ENCODE results near the gene SPAG5. TPM values are rescaled to one million over a fixed set of nuclear protein-coding genes. Genes with fewer than 3 reads are reported as not detected.
A peak's percentile ranks its signal among the peaks of the same experiment; 100 is the strongest.

The SPAG5 gene
- total and polyA plus RNA-seq, 2 experiments from 2014 or later = 99.6 to 104 TPM

GRCh38 chr17:28612936-28613872 is 14.4 kb upstream of the SPAG5 start:
- DNase-seq (ENCODE audit: low spot score) (peak; percentile 82), ATAC-seq (peak; percentile 94)
- peaks cover 8% of the 10 kb centered on the region; the same call in 1 of the 2 replicates for H3F3A ChIP-seq (replicated peaks; ENCODE audit: low read depth)
- H3K9me2 ChIP-seq (ENCODE audit: insufficient read depth) = no peaks in the 10 kb centered on the region
- H3K4me2 ChIP-seq = no peak overlapping the region
- Mint-ChIP-seq H3K9me3 (no peaks in the 10 kb centered on the region), H3K36me3 (ENCODE audit: low read depth) (peaks cover 82% of the 10 kb centered on the region), H3K27ac (no peak overlapping the region), H3K4me3 (no peak overlapping the region), H3K4me1 (no peaks in the 10 kb centered on the region), H3K27me3 (ENCODE audit: insufficient read depth, low read depth, poor library complexity) (no peaks in the 10 kb centered on the region)
- no peak overlapping the region for H3K4me3 ChIP-seq
- H4K20me1 ChIP-seq (replicated peaks; ENCODE audit: insufficient read depth) = peaks cover 35% of the 10 kb centered on the region
- no peak overlapping the region for H2AFZ ChIP-seq
- H3K27me3 ChIP-seq (ENCODE audit: insufficient read depth) = no peaks in the 10 kb centered on the region
- H3K4me1 ChIP-seq (ENCODE audit: insufficient read depth) = no peaks in the 10 kb centered on the region
- H3K36me3 ChIP-seq (ENCODE audit: insufficient read depth) = peaks cover 48% of the 10 kb centered on the region
- no peak overlapping the region for H3K27ac ChIP-seq (ENCODE audit: low read depth)
- TF ChIP-seq STAT1 (IDR thresholded peaks at IDR 0.05; ENCODE audit: unreplicated experiment) = no peak
- TF ChIP-seq CTCF (conservative IDR thresholded peaks at IDR 0.05; ENCODE audit: low read depth in 2 of 2) = peak; percentile 74 to 76
- H3K79me2 ChIP-seq (replicated peaks; ENCODE audit: insufficient read depth) = no peaks in the 10 kb centered on the region

GRCh38 chr17:28612531-28612930 is 13.7 kb upstream of the SPAG5 start:
- H3K36me3 ChIP-seq (ENCODE audit: insufficient read depth) = peaks cover 41% of the 10 kb centered on the region

GRCh38 chr17:28610376-28610775 is 11.6 kb upstream of the SPAG5 start:
- TF ChIP-seq POLR2AphosphoS5 (IDR thresholded peaks at IDR 0.05; ENCODE audit: low read depth) = no peak
- no peak for TF ChIP-seq EZH2 (IDR thresholded peaks at IDR 0.05; ENCODE audit: low read depth, unreplicated experiment)
- TF ChIP-seq CREB1 (CRISPR knock-in tag; IDR thresholded peaks at IDR 0.05; ENCODE audit: low read depth) = no peak
- TF ChIP-seq CTCF (conservative IDR thresholded peaks at IDR 0.05; ENCODE audit: low read depth in 2 of 2) = no peak
- no peak for TF ChIP-seq REST (IDR thresholded peaks at IDR 0.05; ENCODE audit: unreplicated experiment)
- Histone ChIP-seq H3K4me2 (no peak overlapping the region), H4K20me1 (replicated peaks; ENCODE audit: insufficient read depth) (peaks cover 30% of the 10 kb centered on the region), H3F3A (replicated peaks; ENCODE audit: low read depth) (0 out of 2 replicates have a peak, but pooled peaks cover 2% of the 10 kb centered on the region), H3K36me3 (ENCODE audit: insufficient read depth) (peaks cover 19% of the 10 kb centered on the region), H3K4me1 (ENCODE audit: insufficient read depth) (no peaks in the 10 kb centered on the region), H3K9me2 (ENCODE audit: insufficient read depth) (no peaks in the 10 kb centered on the region), H3K4me3 (no peak overlapping the region), H3K27ac (ENCODE audit: low read depth) (no peak overlapping the region), H3K27me3 (ENCODE audit: insufficient read depth) (no peaks in the 10 kb centered on the region), H2AFZ (no peak overlapping the region), H3K79me2 (replicated peaks; ENCODE audit: insufficient read depth) (no peaks in the 10 kb centered on the region)
- ATAC-seq = no peak
- DNase-seq (ENCODE audit: low spot score) = no peak
- peaks cover 66% of the 10 kb centered on the region for H3K36me3 Mint-ChIP-seq (ENCODE audit: low read depth)
- no peak overlapping the region for H3K27ac Mint-ChIP-seq
- H3K9me3 Mint-ChIP-seq = no peaks in the 10 kb centered on the region
- H3K4me1 Mint-ChIP-seq = no peaks in the 10 kb centered on the region
- H3K27me3 Mint-ChIP-seq (ENCODE audit: insufficient read depth, low read depth, poor library complexity) = peaks cover 4% of the 10 kb centered on the region
- no peak overlapping the region for H3K4me3 Mint-ChIP-seq

More at GRCh38 chr17:28612531-28612930, 13.7 kb upstream of the SPAG5 start:
- Histone ChIP-seq H3K9me2 (ENCODE audit: insufficient read depth) (no peaks in the 10 kb centered on the region), H3K4me1 (ENCODE audit: insufficient read depth) (no peaks in the 10 kb centered on the region), H3K4me2 (no peak overlapping the region), H3K4me3 (no peak overlapping the region), H3K79me2 (replicated peaks; ENCODE audit: insufficient read depth) (no peaks in the 10 kb centered on the region), H4K20me1 (replicated peaks; ENCODE audit: insufficient read depth) (peaks cover 35% of the 10 kb centered on the region), H2AFZ (no peak overlapping the region), H3F3A (replicated peaks; ENCODE audit: low read depth) (peaks cover 8% of the 10 kb centered on the region; the same call in 1 of the 2 replicates), H3K27ac (ENCODE audit: low read depth) (no peak overlapping the region), H3K27me3 (ENCODE audit: insufficient read depth) (no peaks in the 10 kb centered on the region)
- H3K27me3 Mint-ChIP-seq (ENCODE audit: insufficient read depth, low read depth, poor library complexity) = no peaks in the 10 kb centered on the region
- peaks cover 76% of the 10 kb centered on the region for H3K36me3 Mint-ChIP-seq (ENCODE audit: low read depth)
- H3K9me3 Mint-ChIP-seq = no peaks in the 10 kb centered on the region
- ATAC-seq = no peak
- no peak overlapping the region for H3K4me3 Mint-ChIP-seq
- no peak for TF ChIP-seq POLR2AphosphoS5 (IDR thresholded peaks at IDR 0.05; ENCODE audit: low read depth)
- H3K4me1 Mint-ChIP-seq = no peaks in the 10 kb centered on the region
- DNase-seq (ENCODE audit: low spot score) = no peak
- H3K27ac Mint-ChIP-seq = no peak overlapping the region; the same call in 1 of the 2 replicates

All from GM23338 (cell line).